Stimulated activated memory B cell treated with anti-CD40 and anti-IgM and Interleukin-4, amounts not matched to agents 10 μg/mL and 1 μg/mL and 100 μg/mL, for 72 hours (primary cell): Measurements from ENCODE around the gene CD5L.

ENCODE experiments used
- ATAC-seq: fragments of 150-1000 bp; cut with Tn5 transposase; 2 replicates; pipeline ENCODE4 v1.10.0; 2021
- H3K27ac Mint-ChIP-seq: one replicate; pipeline ENCODE4 v1.8.0; 2022; ENCODE audit warnings: mild to moderate bottlenecking, mixed read lengths
- H3K27me3 Mint-ChIP-seq: one replicate; pipeline ENCODE4 v1.8.0; 2022; ENCODE audit warnings: mixed read lengths
- H3K36me3 Mint-ChIP-seq: one replicate; pipeline ENCODE4 v1.8.0; 2022; ENCODE audit warnings: mixed read lengths
- H3K4me1 Mint-ChIP-seq: one replicate; pipeline ENCODE4 v1.8.0; 2022; ENCODE audit warnings: mixed read lengths
- H3K4me3 Mint-ChIP-seq: one replicate; pipeline ENCODE4 v1.8.0; 2022; ENCODE audit warnings: mild to moderate bottlenecking, moderate library complexity, mixed read lengths
- H3K9me3 Mint-ChIP-seq: one replicate; pipeline ENCODE4 v1.8.0; 2022; ENCODE audit warnings: mixed read lengths

Gene CD5L

DNA sequence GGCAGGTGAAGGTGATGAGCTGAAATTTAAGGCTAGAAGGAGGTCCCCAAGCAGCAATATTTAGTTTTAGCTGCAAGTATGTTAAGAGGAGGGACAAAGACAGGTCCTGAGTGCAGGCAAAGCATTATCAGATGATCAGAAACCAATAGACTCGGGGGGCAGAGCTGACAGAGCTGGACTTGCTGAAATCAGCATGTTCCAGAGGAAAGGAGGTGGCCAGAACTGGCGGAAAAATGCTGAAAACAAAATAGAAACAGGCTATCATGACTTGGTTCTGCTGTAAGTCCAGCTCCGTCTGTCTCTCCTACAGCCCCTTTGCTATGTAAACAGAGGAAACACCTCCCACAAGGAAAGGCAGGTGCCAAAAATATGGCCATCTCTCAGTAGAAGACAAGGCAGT, at the start of gene CD5L:
Gene CD5L, minus strand, starts transcription at position 101 of the 400 bp plus-strand sequence. CDS start 107 bp downstream, outside the sequence.
- Mint-ChIP-seq H3K4me1 (peaks cover 40% of the 10 kb centered on the region), H3K9me3 (no peaks in the 10 kb centered on the region)

DNA sequence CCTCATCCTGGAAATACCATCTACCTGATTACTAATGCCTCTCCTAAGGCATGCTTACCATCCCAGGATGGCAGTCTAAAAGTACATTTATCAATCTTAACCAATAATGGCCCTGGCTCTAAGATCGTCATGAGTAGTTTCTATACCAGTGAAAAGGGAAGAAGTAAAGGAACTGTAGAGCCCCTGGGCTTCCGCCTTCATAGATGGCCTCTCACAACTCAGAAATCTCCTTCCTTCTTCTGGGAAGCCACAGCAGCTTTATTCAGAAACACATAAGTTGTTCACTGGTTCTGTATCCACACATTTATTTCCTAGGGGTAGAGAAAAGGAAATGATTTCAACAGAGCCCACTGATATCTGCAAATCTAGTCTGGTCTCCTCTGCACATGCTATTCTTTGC, 41.0 kb upstream of the CD5L start:
- Mint-ChIP-seq H3K9me3 (no peaks in the 10 kb centered on the region), H3K4me3 (no peak overlapping the region), H3K4me1 (peaks cover 32% of the 10 kb centered on the region), H3K27ac (no peak overlapping the region), H3K27me3 (no peaks in the 10 kb centered on the region), H3K36me3 (no peaks in the 10 kb centered on the region)
- ATAC-seq: no peak

More for the DNA sequence above, at the start of gene CD5L:
- no peak within 1 kb of the TSS for H3K4me3 Mint-ChIP-seq
- ATAC-seq: no peak
- H3K27ac Mint-ChIP-seq: peak within 1 kb of the TSS; percentile 22
- no peaks in the 10 kb centered on the region for H3K36me3 Mint-ChIP-seq
- H3K27me3 Mint-ChIP-seq: no peaks in the 10 kb centered on the region

DNA sequence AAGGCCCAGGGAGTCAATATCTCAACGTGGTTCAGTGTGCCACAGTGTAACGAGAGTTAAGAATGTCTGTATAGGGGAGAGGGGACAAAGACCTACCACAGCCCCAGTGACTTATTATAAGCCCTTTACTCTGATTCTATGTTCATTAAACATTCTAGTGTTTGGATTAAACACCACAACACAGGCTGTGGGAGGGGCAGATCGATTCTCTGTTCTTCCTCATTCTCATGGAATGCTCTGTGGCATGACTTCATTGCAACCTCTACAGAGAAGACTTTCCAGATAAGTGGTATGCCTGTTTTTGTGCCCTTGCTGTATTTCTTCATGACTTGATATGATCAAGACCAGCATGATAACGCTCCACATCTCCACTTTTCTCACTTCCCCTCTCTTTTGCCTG, 39.0 kb upstream of the CD5L start:
- Mint-ChIP-seq H3K9me3 (no peaks in the 10 kb centered on the region), H3K27me3 (no peaks in the 10 kb centered on the region), H3K27ac (no peak overlapping the region), H3K4me3 (no peak overlapping the region), H3K4me1 (peaks cover 32% of the 10 kb centered on the region), H3K36me3 (no peaks in the 10 kb centered on the region)
- ATAC-seq: no peak

DNA sequence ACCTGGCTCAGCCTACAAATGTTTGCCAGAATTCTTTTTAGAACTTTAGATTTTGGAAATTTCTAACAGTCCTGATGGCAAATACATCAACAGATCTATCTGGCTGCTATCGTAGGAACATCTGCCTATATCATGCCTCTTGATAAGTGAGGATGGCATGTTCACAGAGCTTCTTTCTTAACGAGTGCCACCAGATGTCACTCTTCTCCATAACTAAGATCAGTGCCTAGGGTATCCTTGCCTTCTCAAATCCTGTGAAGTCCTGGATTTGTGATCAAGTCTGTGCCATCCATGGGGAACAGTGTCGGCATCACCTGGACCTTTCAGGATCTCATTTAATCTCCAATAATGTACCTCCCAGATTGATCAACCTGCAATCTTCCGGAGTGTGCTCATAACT, 36.5 kb upstream of the CD5L start:
- ATAC-seq: peak; percentile 58
- no peak overlapping the region for H3K27ac Mint-ChIP-seq
- no peaks in the 10 kb centered on the region for H3K9me3 Mint-ChIP-seq
- peaks cover 20% of the 10 kb centered on the region for H3K4me1 Mint-ChIP-seq
- no peaks in the 10 kb centered on the region for H3K27me3 Mint-ChIP-seq
- H3K4me3 Mint-ChIP-seq: no peak overlapping the region
- no peaks in the 10 kb centered on the region for H3K36me3 Mint-ChIP-seq

DNA sequence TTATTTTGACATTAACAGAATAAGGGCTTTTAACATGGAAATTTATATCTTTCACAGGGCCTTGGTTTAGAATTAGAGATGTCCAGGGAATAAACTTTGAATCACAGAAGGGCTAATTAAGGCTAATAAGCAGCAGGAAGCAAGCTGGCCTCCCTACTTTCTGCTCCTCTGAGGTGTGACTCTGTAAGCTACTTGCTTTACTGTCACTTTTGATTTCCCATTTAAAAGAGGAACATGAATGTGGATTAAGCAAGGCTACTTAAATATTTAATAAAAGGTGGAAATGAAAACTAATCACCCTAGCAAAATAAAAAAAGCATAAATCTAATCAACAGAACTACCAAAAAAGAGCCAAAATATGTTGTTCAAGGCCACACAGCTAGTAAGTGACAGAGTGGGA, 28.9 kb upstream of the CD5L start:
- ATAC-seq: no peak
- Mint-ChIP-seq H3K36me3 (no peaks in the 10 kb centered on the region), H3K27me3 (no peaks in the 10 kb centered on the region), H3K9me3 (no peaks in the 10 kb centered on the region), H3K27ac (peak overlapping the region; percentile 58), H3K4me1 (peaks cover 9% of the 10 kb centered on the region), H3K4me3 (no peak overlapping the region)

DNA sequence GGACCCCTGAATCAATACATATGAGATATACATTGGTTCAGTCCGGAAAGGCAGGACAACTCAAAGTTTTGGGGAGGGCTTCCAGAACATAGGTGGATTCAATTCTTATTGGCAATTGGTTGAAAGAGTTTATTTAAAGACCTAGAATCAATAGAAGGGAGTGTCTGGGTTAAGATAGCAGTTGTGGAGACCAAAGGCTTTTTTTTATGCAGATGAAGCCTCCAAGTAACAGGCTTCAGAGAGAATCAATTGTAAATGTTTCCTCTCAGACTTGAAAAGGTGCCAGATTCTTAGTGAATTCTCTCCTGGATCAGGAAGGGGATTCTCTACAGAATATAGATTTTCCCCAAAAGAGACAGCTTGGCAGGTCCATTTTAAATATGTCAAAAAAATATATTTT, 27.0 kb upstream of the CD5L start:
- Mint-ChIP-seq H3K27me3 (no peaks in the 10 kb centered on the region), H3K9me3 (no peaks in the 10 kb centered on the region), H3K4me3 (no peak overlapping the region), H3K36me3 (no peaks in the 10 kb centered on the region), H3K27ac (no peak overlapping the region), H3K4me1 (peaks cover 9% of the 10 kb centered on the region)
- no peak for ATAC-seq

DNA sequence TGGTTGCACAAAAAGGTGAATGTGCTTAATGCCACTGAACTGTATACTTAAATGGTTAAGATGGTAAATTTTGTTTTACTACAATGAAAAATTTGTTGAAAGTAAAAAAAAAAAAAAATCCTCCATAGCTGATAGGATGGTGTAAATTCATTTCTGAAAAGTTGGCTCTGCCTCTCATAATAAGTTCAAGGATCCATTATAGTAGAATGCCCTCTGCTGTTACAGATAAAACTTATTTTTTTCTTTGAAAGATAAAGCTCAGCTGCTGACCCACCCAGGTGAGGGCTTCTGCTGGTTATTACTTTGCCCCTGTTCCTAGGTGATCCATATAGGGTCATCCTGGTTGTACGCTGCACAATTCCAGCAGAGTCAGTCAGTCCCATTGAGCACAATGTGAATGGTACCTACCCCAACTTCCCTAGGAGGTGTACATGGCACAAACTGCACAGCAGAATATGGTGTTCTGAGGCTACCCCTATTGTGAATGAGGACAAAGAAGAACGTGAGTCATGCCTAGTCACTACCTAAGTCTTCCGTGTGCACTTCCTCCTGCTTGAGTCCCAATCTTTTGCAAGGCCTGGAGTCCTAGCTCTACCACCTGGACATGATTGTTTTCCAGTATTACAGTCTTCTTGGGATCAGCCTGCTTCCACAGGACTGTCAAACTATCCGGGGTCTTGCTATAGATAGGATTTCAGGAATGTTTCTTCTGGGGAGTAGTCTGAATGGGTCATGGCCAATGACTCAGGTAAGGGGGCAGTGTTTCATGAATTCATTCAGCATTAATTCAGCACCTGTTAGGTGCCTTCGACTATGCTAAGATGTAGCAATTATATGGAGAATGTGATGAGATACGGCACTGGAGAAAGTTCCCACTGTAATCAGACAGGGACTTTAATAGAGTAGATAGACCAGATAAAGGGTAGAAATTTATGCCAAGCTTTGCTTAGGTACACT, 20.8 kb upstream of the CD5L start:
- Mint-ChIP-seq H3K9me3 (no peaks in the 10 kb centered on the region), H3K27me3 (no peaks in the 10 kb centered on the region), H3K4me1 (peaks cover 19% of the 10 kb centered on the region), H3K36me3 (no peaks in the 10 kb centered on the region), H3K4me3 (no peak overlapping the region), H3K27ac (no peak overlapping the region)
- peak; percentile 45 for ATAC-seq

DNA sequence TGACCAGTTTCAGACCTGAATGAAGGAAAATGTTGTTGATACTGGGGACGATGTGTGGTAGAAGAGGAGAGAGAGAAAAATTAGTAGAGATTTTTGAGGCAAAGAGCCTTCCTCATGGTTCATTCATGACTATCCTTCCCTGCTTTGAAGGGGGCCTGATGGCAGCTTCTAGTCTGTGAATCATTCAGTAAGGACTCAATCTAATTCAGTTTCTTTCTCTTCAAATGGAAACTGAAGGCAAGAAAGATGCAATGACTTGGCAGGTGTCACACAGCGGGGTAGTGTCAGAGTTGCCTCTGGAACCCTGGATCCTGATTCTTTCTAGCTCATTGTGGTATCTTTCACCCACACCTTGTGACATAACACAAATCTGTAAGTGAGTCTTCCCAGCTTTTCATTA, 14.9 kb upstream of the CD5L start:
- Mint-ChIP-seq H3K27ac (peak overlapping the region; percentile 73), H3K27me3 (no peaks in the 10 kb centered on the region), H3K4me3 (no peak overlapping the region), H3K4me1 (peaks cover 31% of the 10 kb centered on the region), H3K9me3 (no peaks in the 10 kb centered on the region), H3K36me3 (no peaks in the 10 kb centered on the region)
- ATAC-seq: peak; percentile 58

DNA sequence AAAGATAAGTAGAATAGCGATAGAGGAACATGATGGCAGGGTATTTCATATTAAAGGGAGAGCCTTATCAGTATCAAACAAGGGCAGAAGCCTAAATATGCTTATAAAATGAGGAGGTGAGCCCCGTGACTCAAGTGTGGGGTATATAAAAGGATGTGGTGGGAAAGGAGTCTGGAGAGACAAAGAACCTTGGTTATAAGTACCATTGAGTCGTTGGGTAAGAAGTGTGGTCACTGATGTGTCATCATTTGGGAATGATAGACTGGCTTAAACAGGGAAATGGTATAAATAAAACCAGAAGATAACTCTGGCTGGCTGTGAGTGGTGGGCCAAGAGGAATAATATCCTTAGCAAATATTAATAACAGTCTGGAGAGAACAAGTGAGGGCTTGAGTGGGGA, 10.9 kb upstream of the CD5L start:
- no peak overlapping the region for H3K4me3 Mint-ChIP-seq
- no peak for ATAC-seq
- no peak overlapping the region for H3K27ac Mint-ChIP-seq
- no peaks in the 10 kb centered on the region for H3K9me3 Mint-ChIP-seq
- H3K36me3 Mint-ChIP-seq: no peaks in the 10 kb centered on the region
- peaks cover 51% of the 10 kb centered on the region for H3K4me1 Mint-ChIP-seq
- no peaks in the 10 kb centered on the region for H3K27me3 Mint-ChIP-seq

DNA sequence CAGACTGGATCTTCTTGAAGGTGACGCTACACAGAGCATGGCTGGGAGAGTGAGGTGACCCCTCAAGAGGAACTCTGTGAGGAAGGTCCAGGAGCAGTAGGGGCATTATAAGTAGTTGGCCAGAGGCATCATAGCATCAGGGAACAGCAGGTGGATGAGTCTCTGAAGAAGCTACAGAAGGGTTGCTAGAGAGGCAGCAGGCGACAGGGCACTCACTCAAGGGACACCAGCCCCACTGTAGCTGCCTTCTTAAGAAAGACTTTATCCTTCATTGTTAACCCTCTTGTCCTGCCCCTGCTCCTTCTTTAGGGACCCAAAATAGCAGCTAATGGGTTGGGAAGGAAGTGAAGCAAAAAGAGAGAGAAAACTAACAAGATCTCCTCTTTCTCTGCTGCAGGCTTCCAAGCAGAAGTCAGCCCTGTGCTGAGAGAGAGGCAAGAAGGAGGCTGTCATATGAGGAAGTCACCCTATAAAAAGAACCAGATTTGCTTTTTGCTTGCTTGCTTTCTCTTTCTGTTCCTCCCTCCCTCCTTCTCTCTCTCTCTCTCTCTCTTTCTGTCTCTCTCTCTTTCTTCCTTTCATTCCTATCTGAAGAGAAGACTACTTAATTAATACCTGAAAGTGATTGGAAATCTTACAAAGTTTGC, 7.7 kb upstream of the CD5L start:
- H3K4me3 Mint-ChIP-seq: peak overlapping the region; percentile 81
- H3K27ac Mint-ChIP-seq: peak overlapping the region; percentile 96
- no peaks in the 10 kb centered on the region for H3K27me3 Mint-ChIP-seq
- H3K4me1 Mint-ChIP-seq: peaks cover 45% of the 10 kb centered on the region
- peak; percentile 93 for ATAC-seq
- H3K36me3 Mint-ChIP-seq: no peaks in the 10 kb centered on the region
- H3K9me3 Mint-ChIP-seq: no peaks in the 10 kb centered on the region

DNA sequence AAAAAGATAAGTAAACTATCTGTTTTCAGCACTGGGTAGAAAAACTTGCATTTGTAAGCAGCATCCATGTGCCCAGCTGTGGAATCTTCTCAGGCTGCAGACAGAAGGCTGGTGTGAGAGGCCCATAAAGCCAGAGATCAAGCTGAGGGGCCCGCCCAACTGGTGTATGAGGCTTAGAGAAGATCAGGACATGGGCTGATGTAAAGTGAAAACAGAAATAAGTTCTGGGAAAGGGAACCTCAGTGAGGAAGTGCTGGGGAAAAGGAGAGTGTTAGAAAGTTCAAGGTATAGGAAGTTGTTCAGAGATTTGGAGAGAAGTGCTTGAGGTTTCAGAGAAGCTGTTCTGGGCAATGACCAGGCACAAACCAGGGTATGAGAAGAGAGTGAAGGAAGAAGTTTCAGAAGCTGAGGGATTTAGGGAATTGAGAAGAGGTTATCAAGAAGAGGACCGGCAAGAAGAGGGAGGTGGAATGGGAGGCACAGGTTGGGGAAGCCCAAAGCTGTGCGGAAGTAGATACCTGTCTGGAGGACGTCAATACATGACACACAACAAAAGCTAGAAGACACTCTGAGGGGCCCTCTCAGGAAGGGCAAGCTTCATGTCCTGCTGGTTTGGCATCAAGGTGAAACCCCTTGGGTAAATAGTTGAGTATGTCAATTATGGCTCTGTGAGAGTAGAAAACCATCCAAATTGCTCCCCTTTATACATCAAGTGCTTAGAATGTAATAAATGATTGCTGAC, 2.7 kb upstream of the CD5L start:
- ATAC-seq: peak; percentile 50
- Mint-ChIP-seq H3K27me3 (no peaks in the 10 kb centered on the region), H3K4me3 (no peak overlapping the region), H3K36me3 (no peaks in the 10 kb centered on the region), H3K9me3 (no peaks in the 10 kb centered on the region), H3K4me1 (peaks cover 38% of the 10 kb centered on the region), H3K27ac (peak overlapping the region; percentile 22)

DNA sequence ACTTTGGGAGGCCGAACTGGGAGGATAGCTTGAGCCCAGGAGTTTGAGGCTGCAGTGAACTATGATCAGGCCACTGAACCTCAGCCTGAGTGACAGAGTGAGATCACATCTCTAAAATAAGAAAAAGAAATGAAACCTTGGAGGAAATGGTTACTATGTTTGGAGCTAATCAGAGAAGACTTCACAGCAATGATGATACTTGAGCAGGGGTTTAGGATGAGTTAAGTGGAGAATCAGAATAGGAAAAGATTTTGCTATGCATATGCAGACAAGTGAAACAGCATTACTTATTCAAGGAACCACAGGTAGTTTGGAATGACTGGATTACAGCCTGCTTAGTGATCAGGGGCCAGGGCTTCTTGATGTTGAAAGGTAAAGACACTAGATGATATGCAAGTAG, 1.3 kb upstream of the CD5L start:
- Mint-ChIP-seq H3K27ac (peak overlapping the region; percentile 22), H3K4me1 (peaks cover 40% of the 10 kb centered on the region), H3K27me3 (no peaks in the 10 kb centered on the region)

DNA sequence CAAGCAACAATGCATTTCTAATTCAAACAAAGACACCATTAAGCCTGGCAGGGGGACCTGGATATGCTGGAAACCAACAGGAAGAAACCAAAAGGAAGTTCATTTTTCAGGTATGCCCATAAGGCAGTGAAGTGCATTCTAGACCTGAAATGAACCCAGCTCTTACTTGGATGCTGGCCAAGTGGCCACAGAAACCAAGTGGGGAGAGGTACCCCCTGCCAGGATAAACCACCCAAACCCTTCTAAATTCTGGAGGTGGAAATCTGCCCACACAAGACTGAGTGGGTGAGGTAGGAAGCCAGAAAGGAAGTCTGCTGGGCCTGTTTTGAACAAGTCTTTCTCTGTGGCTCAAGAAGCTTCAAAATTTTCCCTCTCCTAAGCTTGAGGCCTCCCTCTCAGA, 2.6 kb downstream of the CD5L start:
- H3K9me3 Mint-ChIP-seq: no peaks in the 10 kb centered on the region
- no peaks in the 10 kb centered on the region for H3K27me3 Mint-ChIP-seq
- peak overlapping the region; percentile 9 for H3K27ac Mint-ChIP-seq
- no peak for ATAC-seq
- H3K4me1 Mint-ChIP-seq: peaks cover 29% of the 10 kb centered on the region
- H3K36me3 Mint-ChIP-seq: no peaks in the 10 kb centered on the region
- H3K4me3 Mint-ChIP-seq: no peak overlapping the region

More for the DNA sequence above, 1.3 kb upstream of the CD5L start:
- H3K4me3 Mint-ChIP-seq: no peak overlapping the region
- H3K9me3 Mint-ChIP-seq: no peaks in the 10 kb centered on the region
- ATAC-seq: peak; percentile 78
- no peaks in the 10 kb centered on the region for H3K36me3 Mint-ChIP-seq

DNA sequence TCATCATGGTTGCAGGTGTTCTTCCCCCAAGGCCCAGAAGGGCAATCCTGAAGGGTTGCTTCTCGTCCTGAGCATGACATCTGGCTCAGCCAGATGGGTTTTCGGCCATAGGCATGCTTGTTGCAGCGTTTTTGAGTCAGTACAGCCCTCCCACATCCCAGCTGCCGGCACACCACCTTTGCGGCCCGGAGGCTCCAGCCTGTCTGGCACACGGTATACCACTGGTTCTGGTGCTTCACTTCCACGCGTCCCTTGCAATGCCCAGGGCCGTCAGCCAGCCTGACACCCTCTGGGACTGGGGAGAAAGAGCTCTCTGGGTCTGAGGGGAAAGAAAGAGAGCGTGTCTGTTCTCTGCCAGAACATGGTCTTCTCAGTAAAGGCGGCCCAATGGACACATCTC, 7.2 kb downstream of the CD5L start:
- H3K27me3 Mint-ChIP-seq: no peaks in the 10 kb centered on the region
- H3K4me1 Mint-ChIP-seq: peaks cover 47% of the 10 kb centered on the region
- H3K27ac Mint-ChIP-seq: no peak overlapping the region
- H3K9me3 Mint-ChIP-seq: no peaks in the 10 kb centered on the region
- H3K36me3 Mint-ChIP-seq: no peaks in the 10 kb centered on the region
- H3K4me3 Mint-ChIP-seq: no peak overlapping the region
- ATAC-seq: no peak

DNA sequence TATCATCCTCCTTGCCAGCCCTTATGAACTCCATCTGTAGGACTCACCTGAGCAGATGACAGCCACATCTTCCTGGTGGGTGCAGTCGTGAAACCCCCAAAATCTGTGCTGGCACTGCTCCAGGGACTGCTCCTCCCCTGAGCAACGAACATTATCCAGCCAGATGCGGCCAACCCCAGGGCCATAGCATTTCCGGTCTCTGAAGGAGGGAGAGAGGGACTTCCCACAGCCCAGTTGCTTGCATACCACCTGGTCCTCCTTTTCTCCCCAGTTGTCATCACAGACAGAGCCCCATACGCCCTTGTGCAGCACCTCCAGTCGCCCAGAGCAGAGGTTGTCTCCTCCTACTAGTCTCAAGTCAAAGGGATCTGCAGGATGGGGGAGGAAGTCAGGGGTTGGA, 8.5 kb downstream of the CD5L start:
- peak overlapping the region; percentile 46 for H3K4me3 Mint-ChIP-seq
- peak; percentile 66 for ATAC-seq

More for the DNA sequence above, 8.5 kb downstream of the CD5L start:
- H3K9me3 Mint-ChIP-seq: no peaks in the 10 kb centered on the region
- no peaks in the 10 kb centered on the region for H3K27me3 Mint-ChIP-seq
- H3K4me1 Mint-ChIP-seq: peaks cover 48% of the 10 kb centered on the region
- H3K27ac Mint-ChIP-seq: peak overlapping the region; percentile 29
- H3K36me3 Mint-ChIP-seq: no peaks in the 10 kb centered on the region
